ENCODE measurements around the gene CPA5.

- TF ChIP-seq CTCF (IDR thresholded peaks at IDR 0.05; ENCODE audit: borderline replicate concordance, extremely low read depth, low read length, poor library complexity, severe bottlenecking): no peak
- TF ChIP-seq EZH2 (IDR thresholded peaks at IDR 0.05; ENCODE audit: borderline replicate concordance, low read depth, low read length, severe bottlenecking): no peak
These were observed at the start of gene CPA5 for GRCh38 chr7:130344271-130344866.
